HG03442 (cell line): ENCODE data around the gene LTV1.
"Not testable (repeated sequence)": the region's sequence is repeated elsewhere in the genome, so short reads cannot be mapped to it uniquely, and the experiment has no call there.

Experiments
- ATAC-seq: cut with Tn5 transposase; IDR thresholded peaks from one replicate; pipeline ENCODE4 v1.9.1; 2021; ENCODE audit warnings: mild to moderate bottlenecking, moderate library complexity; ENCODE audit not compliant: unreplicated experiment

The LTV1 gene

DNA sequence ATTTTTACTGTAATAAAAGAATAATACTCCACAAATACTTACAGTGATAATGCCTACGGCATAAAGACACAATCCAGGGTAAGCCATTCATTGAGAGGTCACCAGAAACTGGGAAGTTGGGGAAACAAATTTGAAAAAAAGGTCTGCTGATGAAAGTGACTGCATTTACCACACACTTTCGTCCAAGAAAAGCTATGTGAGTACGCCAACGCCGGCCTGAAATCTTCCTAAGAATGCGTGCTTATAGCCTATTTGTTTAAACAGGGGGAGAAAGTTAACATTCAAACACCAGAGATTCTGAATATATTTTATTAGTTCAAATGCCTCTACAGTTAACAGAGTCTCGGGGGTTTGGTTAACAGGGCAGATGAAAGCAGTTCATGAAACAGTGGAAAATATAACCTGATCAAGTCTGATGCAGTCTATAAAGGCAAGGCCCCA, 657 bp upstream of the LTV1 start:
- peak; percentile 11 for ATAC-seq

GRCh38 chr6:143843677-143843999, 500 bp downstream of the LTV1 start:
- ATAC-seq = peak; percentile 1

GRCh38 chr6:143844006-143844405, 868 bp downstream of the LTV1 start:
- no peak for ATAC-seq

- no peak for ATAC-seq
Observed at GRCh38 chr6:143845033-143845432, 1.9 kb downstream of the LTV1 start.

DNA sequence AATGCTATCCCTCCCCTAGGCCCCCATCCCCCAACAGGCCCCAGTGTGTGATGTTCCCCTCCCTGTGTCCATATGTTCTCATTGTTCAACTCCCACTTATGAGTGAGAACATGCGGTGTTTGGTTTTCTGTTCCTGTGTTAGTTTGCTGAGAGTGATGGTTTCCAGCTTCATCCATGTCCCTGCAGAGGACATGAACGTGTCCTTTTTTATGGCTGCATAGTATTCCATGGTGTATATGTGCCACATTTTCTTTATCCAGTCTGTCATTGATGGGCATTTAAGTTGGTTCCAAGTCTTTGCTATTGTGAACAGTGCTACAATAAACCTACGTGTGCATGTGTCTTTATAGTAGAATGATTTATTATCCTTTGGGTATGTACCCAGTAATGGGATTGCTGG, 8.6 kb downstream of the LTV1 start:
- ATAC-seq = not testable (repeated sequence)

DNA sequence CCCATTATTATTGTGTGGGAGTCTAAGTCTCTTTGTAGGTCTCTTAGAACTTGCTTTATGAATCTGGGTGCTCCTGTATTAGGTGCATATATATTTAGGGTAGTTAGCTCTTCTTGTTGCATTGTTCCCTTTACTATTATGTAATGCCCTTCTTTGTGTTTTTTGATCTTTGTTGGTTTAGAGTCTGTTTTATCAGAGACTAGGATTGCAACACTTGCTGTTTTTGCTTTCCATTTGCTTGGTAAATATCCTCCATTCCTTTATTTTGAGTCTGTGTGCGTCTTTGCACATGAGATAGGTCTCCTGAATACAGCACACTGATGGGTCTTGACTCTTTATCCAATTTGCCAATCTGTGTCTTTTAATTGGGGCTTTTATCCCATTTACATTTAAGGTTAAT, 11.9 kb downstream of the LTV1 start:
- ATAC-seq = not testable (repeated sequence)

GRCh38 chr6:143856762-143857161, 13.6 kb downstream of the LTV1 start:
- ATAC-seq = not testable (repeated sequence)

GRCh38 chr6:143857651-143858050, 14.5 kb downstream of the LTV1 start:
- ATAC-seq = no peak

DNA sequence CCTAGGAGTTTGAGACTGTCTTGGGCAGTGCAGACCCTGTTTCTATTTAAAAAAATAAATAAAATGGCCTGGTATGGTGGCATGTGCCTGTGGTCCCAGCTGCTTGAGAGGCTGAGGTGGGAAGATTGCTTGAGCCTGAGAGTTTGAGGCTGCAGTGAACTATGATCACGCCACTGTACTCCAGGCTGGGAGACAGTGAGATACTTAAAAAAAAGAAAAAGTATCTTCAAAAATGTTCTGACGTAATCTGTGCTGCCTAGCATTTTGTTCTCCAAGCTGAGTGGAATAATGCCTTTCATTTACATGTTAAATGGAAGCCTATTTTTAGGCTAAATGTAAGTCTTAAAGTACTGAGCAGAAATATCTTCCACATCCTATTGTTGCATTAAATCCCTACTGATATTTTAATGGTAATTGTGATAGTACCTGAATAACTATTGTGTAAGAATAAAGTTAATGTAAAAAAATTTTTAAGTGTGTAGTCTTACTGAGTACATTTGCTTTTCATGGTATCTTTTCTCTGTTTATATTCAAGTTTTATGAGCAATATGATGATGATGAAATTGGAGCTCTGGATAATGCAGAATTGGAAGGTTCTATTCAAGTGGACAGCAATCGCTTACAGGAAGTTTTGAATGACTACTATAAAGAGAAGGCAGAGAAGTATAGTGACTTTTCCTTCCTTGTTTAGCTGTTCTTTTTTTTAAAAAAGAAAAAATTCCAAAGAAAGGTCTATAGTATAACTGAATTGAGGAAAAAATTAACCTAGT, 16.9 kb downstream of the LTV1 start:
- no peak for ATAC-seq

DNA sequence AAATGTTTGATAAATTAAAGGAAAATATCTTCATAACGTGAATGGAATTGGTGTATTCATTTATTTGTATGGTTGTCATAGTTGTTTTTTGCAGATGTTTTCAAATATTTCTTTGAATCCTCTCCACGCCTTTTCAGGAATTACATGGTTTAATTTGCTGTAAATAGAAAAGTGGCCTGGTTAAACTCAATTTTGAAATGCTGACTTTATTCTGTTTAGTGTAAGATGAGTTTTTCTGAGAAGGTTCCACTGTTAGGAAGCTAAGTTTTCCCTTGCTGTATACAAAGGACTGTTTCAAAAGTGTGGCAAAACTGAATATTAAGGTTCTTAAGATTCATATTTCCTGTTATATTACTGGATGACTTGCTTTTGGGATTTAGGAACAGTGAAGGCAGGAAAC, 20.6 kb downstream of the LTV1 start:
- ATAC-seq = no peak

DNA sequence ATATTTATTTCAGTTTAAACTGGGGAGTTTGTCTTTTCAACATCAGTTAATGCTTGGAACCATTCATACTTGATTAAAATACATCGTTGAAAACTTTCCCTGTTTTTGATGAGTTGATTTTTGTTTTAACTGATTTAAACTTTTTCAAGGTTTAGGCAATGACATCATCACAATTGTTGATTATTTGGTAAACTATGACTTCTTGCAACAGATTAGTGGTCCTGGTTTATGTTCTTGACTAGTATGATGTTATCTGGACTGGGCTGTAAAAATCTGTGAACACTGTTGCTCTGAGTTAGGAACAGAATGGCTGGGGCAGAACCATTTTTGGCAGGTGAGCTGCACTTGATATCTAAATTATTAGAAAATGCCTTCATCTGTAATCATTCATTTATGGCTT, 21.1 kb downstream of the LTV1 start, which contains the start of gene ZC2HC1B:
ZC2HC1B (plus strand) TSS at position 241 of the 400 bp plus-strand sequence; CDS start at position 307, 66 bp downstream.
- ATAC-seq = no peak

GRCh38 chr6:143867236-143867635, 24.1 kb downstream of the LTV1 start:
- no peak for ATAC-seq

- not testable (repeated sequence) for ATAC-seq
Observed at GRCh38 chr6:143868808-143869207, 25.7 kb downstream of the LTV1 start.

DNA sequence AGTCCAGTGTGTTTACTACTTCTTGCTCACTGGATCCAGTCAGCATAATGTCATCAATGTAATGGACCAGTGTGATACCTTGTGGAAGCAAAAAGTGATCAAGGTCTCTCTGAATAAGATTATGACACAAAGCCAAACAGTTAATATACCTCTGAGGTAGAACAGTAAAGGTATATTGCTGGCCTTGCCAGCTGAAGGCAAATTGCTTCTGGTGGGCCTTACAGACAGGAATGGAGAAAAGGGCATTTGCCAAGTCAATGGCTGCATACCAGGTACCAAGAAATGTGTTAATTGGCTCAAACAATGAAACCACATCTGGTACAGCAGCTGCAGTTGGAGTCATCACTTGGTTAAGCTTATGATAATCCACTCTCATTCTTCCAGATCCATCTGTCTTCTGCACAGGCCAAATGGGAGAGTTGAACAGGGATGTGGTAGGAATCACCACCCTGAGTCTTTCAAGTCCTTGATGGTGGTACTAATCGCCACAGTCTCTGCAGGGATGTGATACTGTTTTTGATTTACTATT, 28.1 kb downstream of the LTV1 start:
- not testable (repeated sequence) for ATAC-seq

GRCh38 chr6:143872201-143872600, 29.1 kb downstream of the LTV1 start:
- ATAC-seq = peak; percentile 100

DNA sequence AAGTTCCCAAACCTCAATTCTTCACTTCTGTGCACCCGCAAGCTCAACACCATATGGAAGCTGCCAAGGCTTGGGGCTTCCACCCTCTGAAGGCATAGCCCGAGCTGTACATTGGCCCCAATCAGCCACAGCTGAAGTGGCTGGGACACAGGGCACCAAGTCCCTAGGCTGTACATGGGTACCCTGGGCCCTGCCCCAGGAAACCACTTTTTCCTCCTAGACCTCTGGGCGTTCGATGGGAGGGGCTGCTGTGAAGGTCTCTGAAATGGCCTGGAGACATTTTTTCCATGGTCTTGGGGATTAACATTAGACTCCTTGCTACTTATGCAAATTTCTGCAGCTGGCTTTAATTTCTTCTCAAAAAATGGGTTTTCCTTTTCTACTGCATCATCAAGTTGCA, 30.5 kb downstream of the LTV1 start:
- not testable (repeated sequence) for ATAC-seq

- ATAC-seq = not testable (repeated sequence)
Observed at GRCh38 chr6:143874503-143874902, 31.4 kb downstream of the LTV1 start.

GRCh38 chr6:143877584-143878271, 34.6 kb downstream of the LTV1 start:
- ATAC-seq = no peak

DNA sequence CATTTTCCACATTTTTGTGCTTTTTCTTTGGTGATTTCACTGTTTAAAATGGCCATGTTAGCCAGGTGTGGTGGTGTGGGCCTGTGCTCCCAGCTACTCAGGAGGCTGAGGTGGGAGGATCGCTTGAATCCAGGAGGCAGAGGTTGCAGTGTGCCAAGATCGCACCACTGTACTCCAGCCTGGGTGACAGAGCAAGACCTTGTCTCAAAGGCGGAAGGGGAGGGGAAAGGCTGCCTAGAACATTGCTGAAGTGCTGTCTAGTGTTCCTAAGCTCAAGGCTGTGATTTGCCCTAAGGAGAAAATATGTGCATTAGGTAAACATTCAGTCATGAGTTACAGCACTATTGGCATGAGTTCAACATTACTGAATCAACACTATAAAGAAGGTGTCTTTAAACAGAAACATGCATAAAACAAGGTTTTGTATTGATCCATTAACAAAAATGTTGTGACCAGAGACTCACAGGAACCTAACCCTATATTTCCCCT, 35.2 kb downstream of the LTV1 start:
- ATAC-seq = no peak

GRCh38 chr6:143880412-143880811, 37.3 kb downstream of the LTV1 start:
- ATAC-seq = no peak

GRCh38 chr6:143882401-143882930, 39.3 kb downstream of the LTV1 start:
- ATAC-seq = no peak
